MM.1S (cell line): ENCODE data around the gene PIK3CD.

ENCODE experiments used
- DNase-seq: peaks from one replicate; pipeline ENCODE4 v3.0.0-alpha.2; 2015
- H2AFZ ChIP-seq: fragments of 300-600 bp; sonication (generic); 2 replicates; pipeline ENCODE4 v1.6.0; 2016; ENCODE audit warnings: antibody characterized with exemption, low read length
- H3F3A ChIP-seq: fragments of 300-600 bp; sonication (generic); 2 replicates; pipeline ENCODE4 v1.6.1; 2016; ENCODE audit warnings: mild to moderate bottlenecking, antibody characterized with exemption, low read length, moderate library complexity, mixed read lengths; ENCODE audit not compliant: insufficient read depth
- H3K27ac ChIP-seq: fragments of 300-600 bp; sonication (generic); 2 replicates; pipeline ENCODE4 v1.5.1; 2016; ENCODE audit warnings: mild to moderate bottlenecking, low read length
- H3K27me3 ChIP-seq: fragments of 300-600 bp; sonication (generic); replicated peaks from 2 replicates; pipeline ENCODE4 v1.6.0; 2016; ENCODE audit warnings: low read length; ENCODE audit not compliant: insufficient read depth
- H3K36me3 ChIP-seq: fragments of 300-600 bp; sonication (generic); replicated peaks from 2 replicates; pipeline ENCODE4 v1.6.1; 2016; ENCODE audit warnings: mild to moderate bottlenecking, low read length, mixed read lengths; ENCODE audit not compliant: insufficient read depth
- H3K4me1 ChIP-seq: fragments of 300-600 bp; sonication (generic); 2 replicates; pipeline ENCODE4 v1.6.1; 2016; ENCODE audit warnings: low read length, mixed read lengths
- H3K4me2 ChIP-seq: fragments of 300-600 bp; sonication (generic); 2 replicates; pipeline ENCODE4 v1.6.0; 2016; ENCODE audit warnings: low read depth, low read length
- H3K4me3 ChIP-seq: fragments of 300-600 bp; sonication (generic); 2 replicates; pipeline ENCODE4 v1.5.1; 2016; ENCODE audit warnings: low read length, mixed read lengths
- H3K79me2 ChIP-seq: fragments of 300-600 bp; sonication (generic); 2 replicates; pipeline ENCODE4 v1.6.1; 2016; ENCODE audit warnings: mixed run types, low read length, mixed read lengths
- H3K9ac ChIP-seq: fragments of 300-600 bp; sonication (generic); 2 replicates; pipeline ENCODE4 v1.6.1; 2016; ENCODE audit warnings: low read length, mixed read lengths
- H3K9me2 ChIP-seq: fragments of 300-600 bp; sonication (generic); replicated peaks from 2 replicates; pipeline ENCODE4 v1.6.1; 2016; ENCODE audit warnings: mild to moderate bottlenecking, low read length, mixed read lengths; ENCODE audit not compliant: insufficient read depth
- H3K9me3 ChIP-seq: fragments of 300-600 bp; sonication (generic); replicated peaks from 2 replicates; pipeline ENCODE4 v1.6.1; 2016; ENCODE audit warnings: mild to moderate bottlenecking, low read length, mixed read lengths; ENCODE audit not compliant: insufficient read depth
- H4K20me1 ChIP-seq: fragments of 300-600 bp; sonication (generic); 2 replicates; pipeline ENCODE4 v1.6.1; 2016; ENCODE audit warnings: mild to moderate bottlenecking, low read length, moderate library complexity, mixed read lengths; ENCODE audit not compliant: insufficient read depth
- CTCF ChIP-seq: fragments of 300-600 bp; sonication (generic); IDR thresholded peaks from 2 replicates; pipeline ENCODE4 v1.5.1; 2016; ENCODE audit warnings: antibody characterized with exemption, low read length, mixed read lengths
- EZH2 ChIP-seq: fragments of 300-600 bp; sonication (generic); optimal IDR thresholded peaks from 2 replicates; pipeline ENCODE3; 2017; ENCODE audit warnings: low read depth, mild to moderate bottlenecking, antibody characterized with exemption, low read length, mixed read lengths
- EZH2phosphoT487 ChIP-seq: fragments of 300-600 bp; sonication (generic); IDR thresholded peaks from 2 replicates; pipeline ENCODE4 v1.6.1; 2018; ENCODE audit warnings: antibody characterized with exemption, low read length

PIK3CD gene

GRCh38 chr1:9730096-9730901 is 78.8 kb downstream of the PIK3CD start:
- H3K4me3 ChIP-seq, result no peak overlapping the region
- H3F3A ChIP-seq, result no peaks in the 10 kb centered on the region
- H3K4me1 ChIP-seq, result no peaks in the 10 kb centered on the region
- H3K27ac ChIP-seq, result no peak overlapping the region
- no peaks in the 10 kb centered on the region for H4K20me1 ChIP-seq
- no peak overlapping the region for H3K9ac ChIP-seq
- no peaks in the 10 kb centered on the region for H3K27me3 ChIP-seq
- DNase-seq, result no peak
- H3K9me2 ChIP-seq, result no peaks in the 10 kb centered on the region
- TF ChIP-seq EZH2phosphoT487 (no peak), EZH2 (no peak), CTCF (no peak)
- H3K9me3 ChIP-seq, result no peaks in the 10 kb centered on the region
- no peak overlapping the region for H3K4me2 ChIP-seq
- H3K79me2 ChIP-seq, result no peaks in the 10 kb centered on the region
- no peak overlapping the region for H2AFZ ChIP-seq
- no peaks in the 10 kb centered on the region for H3K36me3 ChIP-seq

- H4K20me1 ChIP-seq, result no peaks in the 10 kb centered on the region
Measured at GRCh38 chr1:9731051-9731537, 79.6 kb downstream of the PIK3CD start.

GRCh38 chr1:9731561-9731960 is 80.0 kb downstream of the PIK3CD start:
- TF ChIP-seq EZH2, result no peak
- no peak for TF ChIP-seq EZH2phosphoT487
- no peak for TF ChIP-seq CTCF

More at GRCh38 chr1:9731051-9731537, 79.6 kb downstream of the PIK3CD start:
- Histone ChIP-seq H3K4me3 (no peak overlapping the region), H3K27me3 (no peaks in the 10 kb centered on the region), H3K36me3 (no peaks in the 10 kb centered on the region), H3K79me2 (no peaks in the 10 kb centered on the region), H2AFZ (no peak overlapping the region), H3K9me3 (no peaks in the 10 kb centered on the region), H3K9me2 (no peaks in the 10 kb centered on the region), H3K4me2 (no peak overlapping the region), H3F3A (no peaks in the 10 kb centered on the region), H3K27ac (no peak overlapping the region), H3K9ac (no peak overlapping the region), H3K4me1 (no peaks in the 10 kb centered on the region)
- TF ChIP-seq CTCF (no peak), EZH2phosphoT487 (no peak), EZH2 (no peak)
- no peak for DNase-seq

More at GRCh38 chr1:9731561-9731960, 80.0 kb downstream of the PIK3CD start:
- no peak overlapping the region for H2AFZ ChIP-seq
- no peak overlapping the region for H3K9ac ChIP-seq
- no peaks in the 10 kb centered on the region for H4K20me1 ChIP-seq
- no peaks in the 10 kb centered on the region for H3K79me2 ChIP-seq
- H3K27me3 ChIP-seq, result no peaks in the 10 kb centered on the region
- no peak overlapping the region for H3K27ac ChIP-seq
- H3K36me3 ChIP-seq, result no peaks in the 10 kb centered on the region
- H3K4me1 ChIP-seq, result no peaks in the 10 kb centered on the region
- H3K9me3 ChIP-seq, result no peaks in the 10 kb centered on the region
- no peaks in the 10 kb centered on the region for H3F3A ChIP-seq
- H3K9me2 ChIP-seq, result no peaks in the 10 kb centered on the region
- no peak overlapping the region for H3K4me3 ChIP-seq
- DNase-seq, result no peak
- no peak overlapping the region for H3K4me2 ChIP-seq
